ENCODE measurements around the gene CDX1.
"Not testable (repeated sequence)": the region's sequence is repeated elsewhere in the genome, so short reads cannot be mapped to it uniquely, and the experiment has no call there.

Gene CDX1

DNA sequence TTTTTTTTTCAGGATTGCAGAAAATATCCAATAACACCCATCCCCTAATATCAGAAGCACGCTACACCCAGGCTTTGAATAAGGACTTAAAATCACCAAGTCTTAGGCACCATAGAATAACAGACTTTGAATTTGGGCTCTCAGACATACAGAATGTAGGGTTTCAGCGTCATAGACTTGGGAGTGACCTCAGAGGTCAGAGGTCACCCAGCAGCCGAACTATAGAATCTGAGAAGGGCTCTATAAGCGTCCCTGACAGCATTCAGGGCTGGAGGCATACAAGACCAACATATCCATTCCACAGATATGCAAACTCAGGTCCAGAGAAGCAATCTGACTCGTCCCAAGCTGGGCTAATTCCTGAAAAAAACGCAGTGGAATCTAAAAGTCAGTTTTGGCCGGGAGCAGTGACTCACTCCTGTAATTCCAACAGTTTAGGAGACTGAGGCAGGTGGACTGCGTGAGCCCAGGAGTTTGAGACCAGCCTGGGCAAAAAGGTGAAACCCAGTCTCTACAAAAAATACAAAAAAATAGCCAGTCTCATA, 58.0 kb downstream of the CDX1 start:
- no peak for DNase-seq (ENCODE audit: low read depth in 1 of 2, low spot score in 1 of 2)

GRCh38 chr5:150227036-150227435, 60.5 kb downstream of the CDX1 start:
- no peak for DNase-seq (ENCODE audit: low read depth in 1 of 2, low spot score in 1 of 2)

DNA sequence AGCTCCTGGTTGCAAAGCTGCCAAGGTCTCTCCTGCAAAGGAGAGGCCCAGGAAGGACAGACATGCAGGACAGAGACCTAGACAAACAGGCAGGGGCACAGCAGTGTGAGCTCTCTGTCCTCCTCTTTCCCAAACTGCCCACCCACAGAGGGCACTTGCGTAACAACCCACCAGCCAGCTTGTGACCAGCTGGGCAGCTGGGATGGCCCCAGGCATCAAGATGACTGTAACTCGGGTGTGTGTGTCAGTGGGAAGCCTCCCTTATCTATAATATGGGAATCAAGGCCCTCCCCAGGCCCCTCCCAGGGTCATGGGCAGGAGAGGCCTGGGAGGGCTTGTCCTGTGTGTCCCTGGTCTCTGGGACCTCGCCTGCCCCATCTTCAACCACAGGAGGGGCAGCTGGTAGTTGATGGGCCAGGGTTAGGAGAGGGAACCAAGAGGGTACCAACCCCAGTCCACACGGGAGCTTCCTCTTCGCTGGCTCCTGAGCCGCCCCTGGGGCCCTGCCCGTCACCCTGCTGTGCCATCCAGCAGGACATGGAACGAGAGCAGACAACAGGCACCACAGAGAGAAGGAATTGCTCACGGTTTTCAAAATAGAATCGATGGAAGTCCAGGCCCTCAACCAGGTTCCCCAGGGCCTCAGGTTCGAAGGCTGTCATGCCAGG, 61.2 kb downstream of the CDX1 start:
- no peak for DNase-seq (ENCODE audit: low read depth in 1 of 2, low spot score in 1 of 2)

DNA sequence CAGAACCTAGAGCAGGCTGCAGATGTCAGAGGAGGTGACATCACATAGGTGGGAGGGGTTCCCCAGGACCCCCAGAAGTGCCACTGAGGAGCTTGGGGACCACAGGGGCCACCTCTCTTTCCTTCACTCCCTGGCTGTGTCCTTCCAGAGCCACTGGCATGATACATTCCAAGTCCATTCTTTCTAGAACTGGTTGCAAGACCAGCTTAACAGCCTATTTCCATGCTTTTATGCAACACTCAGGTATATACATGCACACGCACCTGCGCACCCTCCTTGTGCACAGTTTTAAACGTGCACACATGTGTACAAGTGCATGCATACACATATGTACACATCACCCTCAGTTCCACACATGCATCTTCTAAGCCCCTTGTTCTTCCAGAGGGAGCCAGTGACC, 63.0 kb downstream of the CDX1 start:
- DNase-seq (ENCODE audit: low read depth in 1 of 2, low spot score in 1 of 2), result no peak

DNA sequence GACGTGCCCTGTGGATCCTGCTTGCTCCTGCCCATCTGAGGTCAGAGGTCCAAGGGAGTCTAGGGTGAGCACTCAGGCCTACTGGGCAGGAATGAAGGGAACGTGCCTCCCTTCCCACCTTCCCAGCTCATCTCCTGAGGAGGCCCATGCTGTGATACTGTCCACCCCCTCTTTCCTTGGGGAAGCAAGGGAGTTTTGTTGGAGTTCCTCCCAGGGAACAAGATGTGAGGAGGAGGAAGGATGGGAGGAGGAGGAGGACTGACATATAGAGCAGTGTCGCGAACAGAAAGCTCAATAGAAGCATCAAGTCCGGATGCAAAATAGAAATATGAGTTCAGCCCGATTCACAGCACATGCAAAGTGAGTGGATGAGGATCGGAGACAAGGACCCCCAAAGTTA, 64.3 kb downstream of the CDX1 start:
- no peak for DNase-seq (ENCODE audit: low read depth in 1 of 2, low spot score in 1 of 2)

- not testable (repeated sequence) for DNase-seq (ENCODE audit: low read depth in 1 of 2, low spot score in 1 of 2)
Observed at GRCh38 chr5:150233706-150234105, 67.1 kb downstream of the CDX1 start.
